SKM-1 treated with dmso at 0.1 percent for 144 hours (cell line): ENCODE measurements around the gene P2RY11.

ENCODE experiments used
- DNase-seq: peaks from one replicate; lab custom pipeline; 2025; ENCODE audit not compliant: unreplicated experiment; lab: John Stamatoyannopoulos, UW

Gene P2RY11

GRCh38 chr19:10113592-10113963, 2.1 kb downstream of the P2RY11 start:
- no peak for DNase-seq

- no peak for DNase-seq
These were observed 2.6 kb downstream of the P2RY11 start for GRCh38 chr19:10113964-10114650.

GRCh38 chr19:10114651-10115391, 3.3 kb downstream of the P2RY11 start:
- DNase-seq = no peak

- DNase-seq = no peak
These were observed 4.0 kb downstream of the P2RY11 start for GRCh38 chr19:10115392-10116084.

GRCh38 chr19:10116085-10116865, 4.8 kb downstream of the P2RY11 start:
- DNase-seq = no peak

- no peak for DNase-seq
These were observed 5.5 kb downstream of the P2RY11 start for GRCh38 chr19:10116866-10117616.

- no peak for DNase-seq
These were observed 7.5 kb downstream of the P2RY11 start for GRCh38 chr19:10118960-10119359.

- no peak for DNase-seq
These were observed 9.2 kb downstream of the P2RY11 start for GRCh38 chr19:10120538-10121189.

GRCh38 chr19:10122045-10122444, 10.6 kb downstream of the P2RY11 start:
- no peak for DNase-seq

- no peak for DNase-seq
These were observed 12.9 kb downstream of the P2RY11 start for GRCh38 chr19:10124429-10124828.

GRCh38 chr19:10126213-10126639, 14.7 kb downstream of the P2RY11 start:
- peak; percentile 74 for DNase-seq

GRCh38 chr19:10132905-10133304, 21.4 kb downstream of the P2RY11 start:
- no peak for DNase-seq

GRCh38 chr19:10133596-10133995, 22.1 kb downstream of the P2RY11 start:
- no peak for DNase-seq

- no peak for DNase-seq
These were observed 22.5 kb downstream of the P2RY11 start for GRCh38 chr19:10134040-10134439.

GRCh38 chr19:10135551-10136334, 24.2 kb downstream of the P2RY11 start:
- no peak for DNase-seq

- no peak for DNase-seq
These were observed 25.4 kb downstream of the P2RY11 start for GRCh38 chr19:10136936-10137335.

GRCh38 chr19:10137751-10138682, 26.5 kb downstream of the P2RY11 start:
- no peak for DNase-seq
